HepG2 (cell line): ENCODE results near the gene MYCBPAP. TPM values are rescaled to one million over a fixed set of nuclear protein-coding genes. Genes with fewer than 3 reads are reported as not detected.

Source experiments
- ATF7-NPFF ChIP-seq: sonication (generic); formaldehyde crosslinking; IDR thresholded peaks from 2 replicates; pipeline ENCODE4 v1.8.1; 2023; ENCODE audit warnings: mild to moderate bottlenecking, low read depth, missing genetic modification reagents, moderate library complexity
- CEBPB ChIP-seq: IDR thresholded peaks from 2 replicates; pipeline ENCODE4 v1.6.1; 2011; ENCODE audit warnings: low read depth, low read length, improper control_type of control experiment, borderline replicate concordance
- MAF1 ChIP-seq: sonication (generic); formaldehyde crosslinking; IDR thresholded peaks from 2 replicates; pipeline ENCODE4 v1.5.0; 2020; ENCODE audit warnings: missing genetic modification reagents, borderline replicate concordance
- ZNF543 ChIP-seq: sonication (generic); formaldehyde crosslinking; IDR thresholded peaks from 2 replicates; pipeline ENCODE4 v1.4.0; 2020; ENCODE audit warnings: mild to moderate bottlenecking, missing genetic modification reagents
- ZNF605 ChIP-seq: sonication (generic); formaldehyde crosslinking; IDR thresholded peaks from 2 replicates; pipeline ENCODE4 v1.8.0; 2022; ENCODE audit warnings: mild to moderate bottlenecking, missing genetic modification reagents
- ZNF891 ChIP-seq: sonication (generic); formaldehyde crosslinking; IDR thresholded peaks from 2 replicates; pipeline ENCODE4 v1.5.0; 2020; ENCODE audit warnings: mild to moderate bottlenecking, missing genetic modification reagents
- polyA plus RNA-seq, 8 experiments: library from polyadenylated mRNA; depleted of rRNA in 3 of 8; stranded (reverse) in 7 of 8; unstranded in 1 of 8; fragments of >200 nt; fragmentation: Illumina TruSeq in 4 of 8; extraction: Trizol in 4 of 8; gene quantifications; 2 replicates each; pipeline versions ENCODE4 v1.2.1 to v1.2.3, GENCODE V29; 2011 to 2016; ENCODE audit warnings: low read depth in 4 of 8, missing spikeins in 1 of 8, mixed read lengths in 1 of 8; ENCODE audit not compliant: insufficient read depth in 1 of 8
- total RNA-seq, 5 experiments: library from RNA; depleted of rRNA; stranded (reverse); fragments of >200 nt; fragmentation: Illumina TruSeq; extraction: Trizol; gene quantifications; 2 replicates each; pipeline ENCODE4 v1.2.3, GENCODE V29; 2016; ENCODE audit warnings: low read depth in 1 of 5
- TF ChIP-seq, protein P1 (sequence below), 2 experiments: sonication (generic) in 1 of 2; formaldehyde crosslinking in 1 of 2; IDR thresholded peaks; 2 replicates each; pipeline versions ENCODE4 v1.5.1 to v1.6.1; 2011 to 2020; ENCODE audit warnings: borderline replicate concordance in 1 of 2, low read depth in 1 of 2, low read length in 1 of 2, mild to moderate bottlenecking in 1 of 2, missing genetic modification reagents in 1 of 2, moderate library complexity in 1 of 2
- TF ChIP-seq, protein P2 (sequence below): sonication (generic); formaldehyde crosslinking; conservative IDR thresholded peaks from 2 replicates; pipeline ENCODE4 v1.4.0; 2020; ENCODE audit warnings: missing genetic modification reagents
- TF ChIP-seq, protein P3 (sequence below), 2 experiments: sonication (generic) in 1 of 2; formaldehyde crosslinking in 1 of 2; IDR thresholded peaks; 2 replicates each; pipeline versions ENCODE4 v1.6.1 to v1.9.0; 2014 to 2022; ENCODE audit warnings: antibody characterized with exemption in 1 of 2, borderline replicate concordance in 1 of 2, inconsistent platforms in 1 of 2, low read depth in 1 of 2, missing genetic modification reagents in 1 of 2
- TF ChIP-seq, protein P4 (sequence below): sonication (generic); formaldehyde crosslinking; IDR thresholded peaks from 2 replicates; pipeline ENCODE4 v1.9.0; 2021; ENCODE audit warnings: mild to moderate bottlenecking, missing genetic modification reagents

Gene MYCBPAP
- total and polyA plus RNA-seq, 2 of the 13 experiments (the other 11 are each of a cell fraction or from before 2014, with no cell fraction given) = 0.22 to 0.24 TPM

DNA sequence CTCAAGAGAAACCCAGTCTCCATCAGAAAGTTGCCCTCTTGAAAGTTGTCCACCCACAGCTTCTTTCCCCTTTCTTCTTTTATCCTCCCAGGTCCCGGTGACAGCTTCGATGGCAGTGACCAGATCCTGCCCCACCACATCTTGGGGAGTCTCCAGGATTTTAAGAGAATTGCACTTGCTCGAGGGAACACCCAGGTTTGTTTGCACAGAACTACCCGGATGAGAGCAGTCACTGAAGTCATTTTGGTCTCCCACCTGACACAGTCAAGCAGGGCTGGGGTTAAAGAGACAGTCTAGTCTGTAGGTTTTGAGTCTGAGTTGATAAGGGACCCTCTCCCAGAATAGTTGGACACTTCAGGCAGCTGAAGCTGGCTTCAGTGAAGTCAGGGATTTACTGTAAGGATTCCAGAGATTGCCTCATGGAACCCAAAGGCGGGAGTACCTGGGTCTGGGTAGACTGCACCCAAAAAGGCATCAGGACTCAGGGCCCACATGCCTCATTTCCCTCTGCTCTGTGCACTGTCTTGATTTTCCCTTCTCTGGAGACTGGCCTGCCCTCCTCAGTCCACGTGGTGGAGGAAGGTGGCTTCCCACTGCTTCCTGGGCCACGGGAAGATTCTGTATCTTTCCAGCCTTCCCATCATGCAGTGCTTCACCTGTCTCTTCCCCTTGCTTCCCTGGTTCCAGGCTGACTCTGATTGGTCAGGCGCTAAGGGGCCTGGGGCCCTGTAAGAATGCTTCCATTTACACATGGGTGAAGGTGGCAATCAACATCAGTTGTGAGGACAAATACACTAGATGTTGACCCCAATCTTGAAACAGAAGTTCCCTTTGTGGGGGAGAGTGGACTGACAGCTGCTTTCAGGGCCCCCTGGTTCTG lies 9.5 kb downstream of the MYCBPAP start (continued):
- TF ChIP-seq, protein P1, sequence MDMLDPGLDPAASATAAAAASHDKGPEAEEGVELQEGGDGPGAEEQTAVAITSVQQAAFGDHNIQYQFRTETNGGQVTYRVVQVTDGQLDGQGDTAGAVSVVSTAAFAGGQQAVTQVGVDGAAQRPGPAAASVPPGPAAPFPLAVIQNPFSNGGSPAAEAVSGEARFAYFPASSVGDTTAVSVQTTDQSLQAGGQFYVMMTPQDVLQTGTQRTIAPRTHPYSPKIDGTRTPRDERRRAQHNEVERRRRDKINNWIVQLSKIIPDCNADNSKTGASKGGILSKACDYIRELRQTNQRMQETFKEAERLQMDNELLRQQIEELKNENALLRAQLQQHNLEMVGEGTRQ (IDR thresholded peaks at IDR 0.05; ENCODE audit: low read depth, low read length) = no peak
- TF ChIP-seq, protein P1 (CRISPR knock-in tag; IDR thresholded peaks at IDR 0.05; ENCODE audit: borderline replicate concordance) = no peak
- 0 out of 2 replicates have a peak, but pooled peaks have one; percentile 57 for TF ChIP-seq ZNF605
- TF ChIP-seq ZNF891 = no peak
- TF ChIP-seq, protein P2, sequence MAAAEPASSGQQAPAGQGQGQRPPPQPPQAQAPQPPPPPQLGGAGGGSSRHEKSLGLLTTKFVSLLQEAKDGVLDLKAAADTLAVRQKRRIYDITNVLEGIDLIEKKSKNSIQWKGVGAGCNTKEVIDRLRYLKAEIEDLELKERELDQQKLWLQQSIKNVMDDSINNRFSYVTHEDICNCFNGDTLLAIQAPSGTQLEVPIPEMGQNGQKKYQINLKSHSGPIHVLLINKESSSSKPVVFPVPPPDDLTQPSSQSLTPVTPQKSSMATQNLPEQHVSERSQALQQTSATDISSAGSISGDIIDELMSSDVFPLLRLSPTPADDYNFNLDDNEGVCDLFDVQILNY (CRISPR knock-in tag) = no peak
- TF ChIP-seq ZNF543 (CRISPR knock-in tag) = peak; percentile 68; the same call in 1 of the 2 replicates
- TF ChIP-seq, protein P3, sequence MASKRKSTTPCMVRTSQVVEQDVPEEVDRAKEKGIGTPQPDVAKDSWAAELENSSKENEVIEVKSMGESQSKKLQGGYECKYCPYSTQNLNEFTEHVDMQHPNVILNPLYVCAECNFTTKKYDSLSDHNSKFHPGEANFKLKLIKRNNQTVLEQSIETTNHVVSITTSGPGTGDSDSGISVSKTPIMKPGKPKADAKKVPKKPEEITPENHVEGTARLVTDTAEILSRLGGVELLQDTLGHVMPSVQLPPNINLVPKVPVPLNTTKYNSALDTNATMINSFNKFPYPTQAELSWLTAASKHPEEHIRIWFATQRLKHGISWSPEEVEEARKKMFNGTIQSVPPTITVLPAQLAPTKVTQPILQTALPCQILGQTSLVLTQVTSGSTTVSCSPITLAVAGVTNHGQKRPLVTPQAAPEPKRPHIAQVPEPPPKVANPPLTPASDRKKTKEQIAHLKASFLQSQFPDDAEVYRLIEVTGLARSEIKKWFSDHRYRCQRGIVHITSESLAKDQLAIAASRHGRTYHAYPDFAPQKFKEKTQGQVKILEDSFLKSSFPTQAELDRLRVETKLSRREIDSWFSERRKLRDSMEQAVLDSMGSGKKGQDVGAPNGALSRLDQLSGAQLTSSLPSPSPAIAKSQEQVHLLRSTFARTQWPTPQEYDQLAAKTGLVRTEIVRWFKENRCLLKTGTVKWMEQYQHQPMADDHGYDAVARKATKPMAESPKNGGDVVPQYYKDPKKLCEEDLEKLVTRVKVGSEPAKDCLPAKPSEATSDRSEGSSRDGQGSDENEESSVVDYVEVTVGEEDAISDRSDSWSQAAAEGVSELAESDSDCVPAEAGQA (IDR thresholded peaks at IDR 0.05; ENCODE audit: low read depth) = no peak
- TF ChIP-seq, protein P3 (CRISPR knock-in tag; IDR thresholded peaks at IDR 0.05; ENCODE audit: borderline replicate concordance) = no peak
- TF ChIP-seq, protein P4, sequence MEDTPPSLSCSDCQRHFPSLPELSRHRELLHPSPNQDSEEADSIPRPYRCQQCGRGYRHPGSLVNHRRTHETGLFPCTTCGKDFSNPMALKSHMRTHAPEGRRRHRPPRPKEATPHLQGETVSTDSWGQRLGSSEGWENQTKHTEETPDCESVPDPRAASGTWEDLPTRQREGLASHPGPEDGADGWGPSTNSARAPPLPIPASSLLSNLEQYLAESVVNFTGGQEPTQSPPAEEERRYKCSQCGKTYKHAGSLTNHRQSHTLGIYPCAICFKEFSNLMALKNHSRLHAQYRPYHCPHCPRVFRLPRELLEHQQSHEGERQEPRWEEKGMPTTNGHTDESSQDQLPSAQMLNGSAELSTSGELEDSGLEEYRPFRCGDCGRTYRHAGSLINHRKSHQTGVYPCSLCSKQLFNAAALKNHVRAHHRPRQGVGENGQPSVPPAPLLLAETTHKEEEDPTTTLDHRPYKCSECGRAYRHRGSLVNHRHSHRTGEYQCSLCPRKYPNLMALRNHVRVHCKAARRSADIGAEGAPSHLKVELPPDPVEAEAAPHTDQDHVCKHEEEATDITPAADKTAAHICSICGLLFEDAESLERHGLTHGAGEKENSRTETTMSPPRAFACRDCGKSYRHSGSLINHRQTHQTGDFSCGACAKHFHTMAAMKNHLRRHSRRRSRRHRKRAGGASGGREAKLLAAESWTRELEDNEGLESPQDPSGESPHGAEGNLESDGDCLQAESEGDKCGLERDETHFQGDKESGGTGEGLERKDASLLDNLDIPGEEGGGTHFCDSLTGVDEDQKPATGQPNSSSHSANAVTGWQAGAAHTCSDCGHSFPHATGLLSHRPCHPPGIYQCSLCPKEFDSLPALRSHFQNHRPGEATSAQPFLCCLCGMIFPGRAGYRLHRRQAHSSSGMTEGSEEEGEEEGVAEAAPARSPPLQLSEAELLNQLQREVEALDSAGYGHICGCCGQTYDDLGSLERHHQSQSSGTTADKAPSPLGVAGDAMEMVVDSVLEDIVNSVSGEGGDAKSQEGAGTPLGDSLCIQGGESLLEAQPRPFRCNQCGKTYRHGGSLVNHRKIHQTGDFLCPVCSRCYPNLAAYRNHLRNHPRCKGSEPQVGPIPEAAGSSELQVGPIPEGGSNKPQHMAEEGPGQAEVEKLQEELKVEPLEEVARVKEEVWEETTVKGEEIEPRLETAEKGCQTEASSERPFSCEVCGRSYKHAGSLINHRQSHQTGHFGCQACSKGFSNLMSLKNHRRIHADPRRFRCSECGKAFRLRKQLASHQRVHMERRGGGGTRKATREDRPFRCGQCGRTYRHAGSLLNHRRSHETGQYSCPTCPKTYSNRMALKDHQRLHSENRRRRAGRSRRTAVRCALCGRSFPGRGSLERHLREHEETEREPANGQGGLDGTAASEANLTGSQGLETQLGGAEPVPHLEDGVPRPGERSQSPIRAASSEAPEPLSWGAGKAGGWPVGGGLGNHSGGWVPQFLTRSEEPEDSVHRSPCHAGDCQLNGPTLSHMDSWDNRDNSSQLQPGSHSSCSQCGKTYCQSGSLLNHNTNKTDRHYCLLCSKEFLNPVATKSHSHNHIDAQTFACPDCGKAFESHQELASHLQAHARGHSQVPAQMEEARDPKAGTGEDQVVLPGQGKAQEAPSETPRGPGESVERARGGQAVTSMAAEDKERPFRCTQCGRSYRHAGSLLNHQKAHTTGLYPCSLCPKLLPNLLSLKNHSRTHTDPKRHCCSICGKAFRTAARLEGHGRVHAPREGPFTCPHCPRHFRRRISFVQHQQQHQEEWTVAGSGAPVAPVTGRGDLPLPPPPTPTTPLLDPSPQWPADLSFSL (CRISPR knock-in tag) = peak; percentile 27; the same call in 1 of the 2 replicates
- 0 out of 2 replicates have a peak, but pooled peaks have one; percentile 2 for TF ChIP-seq ATF7-NPFF
- TF ChIP-seq MAF1 (CRISPR knock-in tag) = no peak
- TF ChIP-seq CEBPB = no peak
